HEK293 (cell line): ENCODE measurements around the gene MYBPH.

Experiments
- CTCF ChIA-PET: fragments of 350-600 bp; formaldehyde crosslinking; extraction: SDS; loops from one replicate; lab custom pipeline; 2021; ENCODE audit warnings: antibody characterized with exemption; lab: Yijun Ruan, JAX
- POLR2A ChIA-PET: fragments of 300-600 bp; formaldehyde crosslinking; extraction: SDS; loops from one replicate; lab custom pipeline; 2020; ENCODE audit warnings: antibody characterized with exemption, inconsistent platforms; lab: Yijun Ruan, JAX
- H3K27ac ChIP-seq: fragments of 200-500 bp; sonication (Bioruptor generic); 2 replicates; pipeline ENCODE4 v1.5.1; 2014; ENCODE audit warnings: low read depth, low read length, control low read depth, inconsistent platforms; ENCODE audit errors: extremely low read depth
- H3K36me3 ChIP-seq, 2 experiments: fragments of 200-500 bp in 1 of 2; sonication (Bioruptor generic) in 1 of 2; 1 replicate in 1 of 2; 2 replicates in 1 of 2; pipeline ENCODE4 v1.5.1; 2014 to 2017; ENCODE audit warnings: inconsistent platforms in 2 of 2, low read length in 2 of 2; ENCODE audit not compliant: control insufficient read depth in 2 of 2, insufficient read depth in 1 of 2
- H3K4me1 ChIP-seq: fragments of 200-500 bp; sonication (Bioruptor generic); 2 replicates; pipeline ENCODE4 v1.5.1; 2014; ENCODE audit warnings: mild to moderate bottlenecking, low read length, inconsistent platforms; ENCODE audit not compliant: control insufficient read depth, insufficient read depth
- H3K4me3 ChIP-seq: 2 replicates; pipeline ENCODE4 v1.5.1; 2011; ENCODE audit warnings: low read depth, mild to moderate bottlenecking, control low read depth, low read length, moderate library complexity
- H3K9me3 ChIP-seq: fragments of 200-500 bp; sonication (Bioruptor generic); 2 replicates; pipeline ENCODE4 v1.5.1; 2014; ENCODE audit warnings: low read depth, low read length, inconsistent platforms; ENCODE audit not compliant: control insufficient read depth, insufficient read depth
- KLF10 ChIP-seq: fragments of 450-650 bp; IDR thresholded peaks from 2 replicates; pipeline ENCODE4 v1.5.1; 2018; ENCODE audit warnings: missing biosample characterization, mild to moderate bottlenecking, missing genetic modification characterization
- ZNF121 ChIP-seq: fragments of 450-650 bp; formaldehyde crosslinking; IDR thresholded peaks from 2 replicates; pipeline ENCODE4 v1.5.1; 2016; ENCODE audit warnings: missing biosample characterization, missing genetic modification characterization
- ZNF155 ChIP-seq: fragments of 450-650 bp; formaldehyde crosslinking; IDR thresholded peaks from 2 replicates; pipeline ENCODE4 v1.5.1; 2016; ENCODE audit warnings: missing biosample characterization, missing genetic modification characterization
- ZNF184 ChIP-seq: fragments of 450-650 bp; IDR thresholded peaks from 2 replicates; pipeline ENCODE4 v1.5.1; 2018; ENCODE audit warnings: missing biosample characterization, mild to moderate bottlenecking, missing genetic modification characterization
- ZNF221 ChIP-seq: fragments of 450-650 bp; formaldehyde crosslinking; IDR thresholded peaks from 2 replicates; pipeline ENCODE4 v1.5.1; 2017; ENCODE audit warnings: missing biosample characterization, missing genetic modification characterization, borderline replicate concordance
- ZNF266 ChIP-seq: fragments of 450-650 bp; formaldehyde crosslinking; IDR thresholded peaks from 2 replicates; pipeline ENCODE4 v1.5.1; 2016; ENCODE audit warnings: missing biosample characterization, missing genetic modification characterization, low read depth
- ZNF274 ChIP-seq, 2 experiments: fragments of 200-500 bp in 1 of 2; fragments of 450-650 bp in 1 of 2; sonication (Bioruptor generic) in 1 of 2; formaldehyde crosslinking in 1 of 2; IDR thresholded peaks; 2 replicates each; pipeline versions ENCODE4 v1.5.1 to v1.6.1; 2014 to 2016; ENCODE audit warnings: borderline replicate concordance in 1 of 2, inconsistent platforms in 1 of 2, low read length in 1 of 2, missing biosample characterization in 1 of 2, missing genetic modification characterization in 1 of 2
- ZNF302 ChIP-seq: fragments of 450-650 bp; formaldehyde crosslinking; IDR thresholded peaks from 2 replicates; pipeline ENCODE4 v1.5.1; 2016; ENCODE audit warnings: missing biosample characterization, missing genetic modification characterization, low read depth
- ZNF311 ChIP-seq: fragments of 450-650 bp; formaldehyde crosslinking; IDR thresholded peaks from 2 replicates; pipeline ENCODE4 v1.5.1; 2017; ENCODE audit warnings: missing biosample characterization, missing genetic modification characterization, borderline replicate concordance
- ZNF394 ChIP-seq: fragments of 450-650 bp; formaldehyde crosslinking; IDR thresholded peaks from 2 replicates; pipeline ENCODE4 v1.5.1; 2016; ENCODE audit warnings: missing biosample characterization, missing genetic modification characterization, mild to moderate bottlenecking, moderate library complexity, borderline replicate concordance
- ZNF560 ChIP-seq: fragments of 450-650 bp; formaldehyde crosslinking; IDR thresholded peaks from 2 replicates; pipeline ENCODE4 v1.5.1; 2017; ENCODE audit warnings: missing biosample characterization, missing genetic modification characterization, borderline replicate concordance
- ZNF621 ChIP-seq: fragments of 450-650 bp; formaldehyde crosslinking; IDR thresholded peaks from 2 replicates; pipeline ENCODE4 v1.5.1; 2017; ENCODE audit warnings: missing biosample characterization, missing genetic modification characterization
- ZNF830 ChIP-seq: fragments of 450-650 bp; IDR thresholded peaks from 2 replicates; pipeline ENCODE4 v1.5.0; 2018; ENCODE audit warnings: missing biosample characterization, missing genetic modification characterization, low read depth, mild to moderate bottlenecking, moderate library complexity
- TF ChIP-seq, protein P1 (sequence below): fragments of 450-650 bp; IDR thresholded peaks from 2 replicates; pipeline ENCODE4 v1.5.1; 2018; ENCODE audit warnings: missing biosample characterization, missing genetic modification characterization
- TF ChIP-seq, protein P2 (sequence below): fragments of 450-650 bp; formaldehyde crosslinking; IDR thresholded peaks from 2 replicates; pipeline ENCODE4 v1.5.1; 2016; ENCODE audit warnings: missing biosample characterization, missing genetic modification characterization
- TF ChIP-seq, protein P3 (sequence below): fragments of 450-650 bp; formaldehyde crosslinking; IDR thresholded peaks from 2 replicates; pipeline ENCODE4 v1.5.1; 2016; ENCODE audit warnings: missing biosample characterization, missing genetic modification characterization, low read depth
- TF ChIP-seq, protein P4 (sequence below): fragments of 450-650 bp; formaldehyde crosslinking; IDR thresholded peaks from 2 replicates; pipeline ENCODE4 v1.5.1; 2016; ENCODE audit warnings: missing biosample characterization, missing genetic modification characterization, borderline replicate concordance
- TF ChIP-seq, protein P5 (sequence below): fragments of 450-650 bp; formaldehyde crosslinking; IDR thresholded peaks from 2 replicates; pipeline ENCODE4 v1.5.1; 2017; ENCODE audit warnings: missing biosample characterization, missing genetic modification characterization

The MYBPH gene

DNA sequence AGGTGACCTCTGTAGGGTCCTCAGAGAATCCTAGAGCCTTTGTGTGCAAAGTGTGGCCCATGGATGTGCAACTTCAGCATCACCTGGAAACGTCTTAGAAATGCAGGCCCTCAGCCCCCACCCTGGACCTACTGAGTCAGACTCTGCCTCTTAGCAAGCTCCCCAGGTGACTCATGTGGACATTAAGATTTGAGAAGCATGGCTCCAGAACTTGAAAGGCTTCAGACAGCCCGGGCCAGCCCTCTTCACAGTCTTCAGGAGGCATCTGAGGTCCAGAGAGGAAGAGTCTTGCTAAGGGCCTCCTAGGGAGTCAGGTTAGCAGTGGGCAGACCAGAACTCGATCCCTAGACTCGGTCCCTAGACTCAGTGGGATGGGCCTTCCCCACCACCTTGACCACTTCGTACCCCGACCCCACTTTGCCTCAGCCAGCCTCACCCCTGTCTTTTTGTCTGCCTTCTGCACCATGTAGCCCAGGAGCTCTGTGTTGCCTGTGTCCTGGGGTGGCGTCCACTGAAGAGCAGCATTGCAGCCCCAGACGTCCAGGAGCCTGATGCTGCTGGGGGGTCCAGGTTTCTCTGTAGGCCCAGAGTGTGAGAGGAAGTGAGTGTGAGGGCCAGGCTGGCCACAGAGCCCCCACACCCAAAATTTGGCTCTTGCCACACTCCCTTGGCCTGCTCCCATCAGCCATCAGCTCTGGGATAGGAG is 4.8 kb downstream of the MYBPH start:
- ChIA-PET POLR2A (no interaction called here), CTCF (interaction anchor here (0.5 to 7.5 kb wide), 14 partner anchors 11 to 131 kb away, joined by 3 to 113 read pairs (median 4); partner anchors contain the start of gene ADORA1)
- no peak overlapping the region for H3K4me3 ChIP-seq
- H3K4me1 ChIP-seq, result no peaks in the 10 kb centered on the region
- TF ChIP-seq ZNF121 (no peak), ZNF560 (no peak), ZNF302 (tag by site-specific recombination) (no peak), ZNF274 (IDR thresholded peaks at IDR 0.05; ENCODE audit: low read length) (no peak), ZNF274 (tag by site-specific recombination; IDR thresholded peaks at IDR 0.05; ENCODE audit: borderline replicate concordance) (no peak), ZNF830 (tag by site-specific recombination) (no peak), ZNF221 (tag by site-specific recombination) (no peak), ZNF394 (no peak), ZNF184 (tag by site-specific recombination) (no peak), KLF10 (tag by site-specific recombination) (no peak), ZNF311 (tag by site-specific recombination) (no peak), ZNF155 (no peak), ZNF621 (tag by site-specific recombination) (no peak), ZNF266 (tag by site-specific recombination) (no peak)
- TF ChIP-seq, protein P1, sequence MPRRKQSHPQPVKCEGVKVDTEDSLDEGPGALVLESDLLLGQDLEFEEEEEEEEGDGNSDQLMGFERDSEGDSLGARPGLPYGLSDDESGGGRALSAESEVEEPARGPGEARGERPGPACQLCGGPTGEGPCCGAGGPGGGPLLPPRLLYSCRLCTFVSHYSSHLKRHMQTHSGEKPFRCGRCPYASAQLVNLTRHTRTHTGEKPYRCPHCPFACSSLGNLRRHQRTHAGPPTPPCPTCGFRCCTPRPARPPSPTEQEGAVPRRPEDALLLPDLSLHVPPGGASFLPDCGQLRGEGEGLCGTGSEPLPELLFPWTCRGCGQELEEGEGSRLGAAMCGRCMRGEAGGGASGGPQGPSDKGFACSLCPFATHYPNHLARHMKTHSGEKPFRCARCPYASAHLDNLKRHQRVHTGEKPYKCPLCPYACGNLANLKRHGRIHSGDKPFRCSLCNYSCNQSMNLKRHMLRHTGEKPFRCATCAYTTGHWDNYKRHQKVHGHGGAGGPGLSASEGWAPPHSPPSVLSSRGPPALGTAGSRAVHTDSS (tag by site-specific recombination), result no peak
- TF ChIP-seq, protein P2, sequence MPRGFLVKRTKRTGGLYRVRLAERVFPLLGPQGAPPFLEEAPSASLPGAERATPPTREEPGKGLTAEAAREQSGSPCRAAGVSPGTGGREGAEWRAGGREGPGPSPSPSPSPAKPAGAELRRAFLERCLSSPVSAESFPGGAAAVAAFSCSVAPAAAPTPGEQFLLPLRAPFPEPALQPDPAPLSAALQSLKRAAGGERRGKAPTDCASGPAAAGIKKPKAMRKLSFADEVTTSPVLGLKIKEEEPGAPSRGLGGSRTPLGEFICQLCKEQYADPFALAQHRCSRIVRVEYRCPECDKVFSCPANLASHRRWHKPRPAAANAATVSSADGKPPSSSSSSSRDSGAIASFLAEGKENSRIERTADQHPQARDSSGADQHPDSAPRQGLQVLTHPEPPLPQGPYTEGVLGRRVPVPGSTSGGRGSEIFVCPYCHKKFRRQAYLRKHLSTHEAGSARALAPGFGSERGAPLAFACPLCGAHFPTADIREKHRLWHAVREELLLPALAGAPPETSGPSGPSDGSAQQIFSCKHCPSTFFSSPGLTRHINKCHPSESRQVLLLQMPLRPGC (tag by site-specific recombination), result no peak
- TF ChIP-seq, protein P3, sequence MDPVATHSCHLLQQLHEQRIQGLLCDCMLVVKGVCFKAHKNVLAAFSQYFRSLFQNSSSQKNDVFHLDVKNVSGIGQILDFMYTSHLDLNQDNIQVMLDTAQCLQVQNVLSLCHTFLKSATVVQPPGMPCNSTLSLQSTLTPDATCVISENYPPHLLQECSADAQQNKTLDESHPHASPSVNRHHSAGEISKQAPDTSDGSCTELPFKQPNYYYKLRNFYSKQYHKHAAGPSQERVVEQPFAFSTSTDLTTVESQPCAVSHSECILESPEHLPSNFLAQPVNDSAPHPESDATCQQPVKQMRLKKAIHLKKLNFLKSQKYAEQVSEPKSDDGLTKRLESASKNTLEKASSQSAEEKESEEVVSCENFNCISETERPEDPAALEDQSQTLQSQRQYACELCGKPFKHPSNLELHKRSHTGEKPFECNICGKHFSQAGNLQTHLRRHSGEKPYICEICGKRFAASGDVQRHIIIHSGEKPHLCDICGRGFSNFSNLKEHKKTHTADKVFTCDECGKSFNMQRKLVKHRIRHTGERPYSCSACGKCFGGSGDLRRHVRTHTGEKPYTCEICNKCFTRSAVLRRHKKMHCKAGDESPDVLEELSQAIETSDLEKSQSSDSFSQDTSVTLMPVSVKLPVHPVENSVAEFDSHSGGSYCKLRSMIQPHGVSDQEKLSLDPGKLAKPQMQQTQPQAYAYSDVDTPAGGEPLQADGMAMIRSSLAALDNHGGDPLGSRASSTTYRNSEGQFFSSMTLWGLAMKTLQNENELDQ, result no peak
- TF ChIP-seq, protein P4, sequence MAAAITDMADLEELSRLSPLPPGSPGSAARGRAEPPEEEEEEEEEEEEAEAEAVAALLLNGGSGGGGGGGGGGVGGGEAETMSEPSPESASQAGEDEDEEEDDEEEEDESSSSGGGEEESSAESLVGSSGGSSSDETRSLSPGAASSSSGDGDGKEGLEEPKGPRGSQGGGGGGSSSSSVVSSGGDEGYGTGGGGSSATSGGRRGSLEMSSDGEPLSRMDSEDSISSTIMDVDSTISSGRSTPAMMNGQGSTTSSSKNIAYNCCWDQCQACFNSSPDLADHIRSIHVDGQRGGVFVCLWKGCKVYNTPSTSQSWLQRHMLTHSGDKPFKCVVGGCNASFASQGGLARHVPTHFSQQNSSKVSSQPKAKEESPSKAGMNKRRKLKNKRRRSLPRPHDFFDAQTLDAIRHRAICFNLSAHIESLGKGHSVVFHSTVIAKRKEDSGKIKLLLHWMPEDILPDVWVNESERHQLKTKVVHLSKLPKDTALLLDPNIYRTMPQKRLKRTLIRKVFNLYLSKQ (tag by site-specific recombination), result no peak
- TF ChIP-seq, protein P5, sequence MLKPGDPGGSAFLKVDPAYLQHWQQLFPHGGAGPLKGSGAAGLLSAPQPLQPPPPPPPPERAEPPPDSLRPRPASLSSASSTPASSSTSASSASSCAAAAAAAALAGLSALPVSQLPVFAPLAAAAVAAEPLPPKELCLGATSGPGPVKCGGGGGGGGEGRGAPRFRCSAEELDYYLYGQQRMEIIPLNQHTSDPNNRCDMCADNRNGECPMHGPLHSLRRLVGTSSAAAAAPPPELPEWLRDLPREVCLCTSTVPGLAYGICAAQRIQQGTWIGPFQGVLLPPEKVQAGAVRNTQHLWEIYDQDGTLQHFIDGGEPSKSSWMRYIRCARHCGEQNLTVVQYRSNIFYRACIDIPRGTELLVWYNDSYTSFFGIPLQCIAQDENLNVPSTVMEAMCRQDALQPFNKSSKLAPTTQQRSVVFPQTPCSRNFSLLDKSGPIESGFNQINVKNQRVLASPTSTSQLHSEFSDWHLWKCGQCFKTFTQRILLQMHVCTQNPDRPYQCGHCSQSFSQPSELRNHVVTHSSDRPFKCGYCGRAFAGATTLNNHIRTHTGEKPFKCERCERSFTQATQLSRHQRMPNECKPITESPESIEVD (tag by site-specific recombination), result no peak
- H3K9me3 ChIP-seq, result no peaks in the 10 kb centered on the region
- no peaks in the 10 kb centered on the region for H3K36me3 ChIP-seq
- H3K27ac ChIP-seq, result no peak overlapping the region
